ENCODE results near the gene MTTP. TPM values are rescaled to one million over a fixed set of nuclear protein-coding genes. Genes with fewer than 3 reads are reported as not detected.

Gene MTTP
- total and polyA plus RNA-seq, 4 donors, result 58.4 to 193 (median 83.9) TPM

- no peak for TF ChIP-seq ZBTB33 (IDR thresholded peaks at IDR 0.05)
- TF ChIP-seq FOXA2 (IDR thresholded peaks at IDR 0.05), result no peak
- no peak for TF ChIP-seq YY1 (IDR thresholded peaks at IDR 0.05)
- no peak for TF ChIP-seq RXRA (IDR thresholded peaks at IDR 0.05)
- no peak for TF ChIP-seq GABPA (IDR thresholded peaks at IDR 0.05 in 1 of 2, conservative IDR thresholded peaks at IDR 0.05 in 1 of 2)
- no peak for TF ChIP-seq MAX (IDR thresholded peaks at IDR 0.05)
- TF ChIP-seq SP1 (IDR thresholded peaks at IDR 0.05), result no peak
These were observed 83.2 kb downstream of the MTTP start, which contains the start of gene C4orf54 (continued) for GRCh38 chr4:99657798-99658197.

- 92% methylated on average over 4 of the region's 4 CpGs for WGBS
- TF ChIP-seq HNF4G (IDR thresholded peaks at IDR 0.05) (no peak), FOXA1 (IDR thresholded peaks at IDR 0.05) (no peak), FOXA2 (IDR thresholded peaks at IDR 0.05) (no peak), HNF4A (conservative IDR thresholded peaks at IDR 0.05) (no peak), NR2F2 (IDR thresholded peaks at IDR 0.05) (no peak), SP1 (IDR thresholded peaks at IDR 0.05) (no peak), JUND (IDR thresholded peaks at IDR 0.05) (no peak), RAD21 (IDR thresholded peaks at IDR 0.05) (no peak), ZBTB33 (IDR thresholded peaks at IDR 0.05) (no peak), TAF1 (conservative IDR thresholded peaks at IDR 0.05) (no peak), ATF3 (IDR thresholded peaks at IDR 0.05) (no peak), CTCF (IDR thresholded peaks at IDR 0.05; ENCODE audit: low read depth, low read length, missing input control) (no peak), YY1 (IDR thresholded peaks at IDR 0.05) (no peak), GABPA (IDR thresholded peaks at IDR 0.05 in 1 of 2, conservative IDR thresholded peaks at IDR 0.05 in 1 of 2) (no peak), REST (IDR thresholded peaks at IDR 0.05) (no peak), MAX (IDR thresholded peaks at IDR 0.05) (no peak), EGR1 (IDR thresholded peaks at IDR 0.05; ENCODE audit: low read depth in 2 of 2) (no peak), RXRA (IDR thresholded peaks at IDR 0.05) (no peak)
- Histone ChIP-seq H3K27me3 (ENCODE audit: control insufficient read depth in 4 of 4, insufficient read depth in 4 of 4, low read length in 3 of 4) (no peaks in the 10 kb centered on the region), H3K4me1 (ENCODE audit: control insufficient read depth in 4 of 4, insufficient read depth in 4 of 4, low read length in 3 of 4) (no peaks in the 10 kb centered on the region), H3K4me3 (ENCODE audit: low read depth in 1 of 3, low read length in 3 of 3) (no peak overlapping the region), H3K36me3 (ENCODE audit: control insufficient read depth in 4 of 4, insufficient read depth in 3 of 4, low read depth in 1 of 4, low read length in 3 of 4) (no peaks in the 10 kb centered on the region), H3K27ac (ENCODE audit: low read depth in 1 of 2, low read length in 2 of 2) (no peak overlapping the region), H3K9me3 (ENCODE audit: control insufficient read depth in 4 of 4, low read length in 3 of 4) (no peaks in the 10 kb centered on the region), H3K9ac (ENCODE audit: low read depth in 1 of 2, low read length in 2 of 2) (no peak overlapping the region)
- no peak for DNase-seq (ENCODE audit: low spot score)
These were observed 84.0 kb downstream of the MTTP start for GRCh38 chr4:99658666-99659065.

Measured in liver (tissue), 9 donors.